Gastroesophageal sphincter (tissue), 3 donors: ENCODE results near the gene GABRD.
A peak's percentile ranks its signal among the peaks of the same experiment; 100 is the strongest.

ENCODE experiments used
- EP300 ChIP-seq: sonication (generic); formaldehyde crosslinking; IDR thresholded peaks from one replicate; pipeline ENCODE4 v1.6.1; 2017; ENCODE audit warnings: antibody characterized with exemption, mild to moderate bottlenecking
- POLR2A ChIP-seq, 2 donors: fragments of 450-650 bp; IDR thresholded peaks; one replicate each; pipeline ENCODE4 v1.6.1; 2017; ENCODE audit warnings: antibody characterized with exemption in 2 of 2, mild to moderate bottlenecking in 2 of 2, moderate library complexity in 1 of 2
- TF ChIP-seq, protein P1 (sequence below), 4 experiments: fragments of 200-600 bp in 2 of 4; fragments of 450-650 bp in 2 of 4; sonication (generic) in 1 of 4; IDR thresholded peaks; one replicate each; pipeline ENCODE4 v1.5.1; 2017 to 2019; ENCODE audit warnings: antibody characterized with exemption in 4 of 4, mild to moderate bottlenecking in 2 of 4, moderate library complexity in 2 of 4

DNA sequence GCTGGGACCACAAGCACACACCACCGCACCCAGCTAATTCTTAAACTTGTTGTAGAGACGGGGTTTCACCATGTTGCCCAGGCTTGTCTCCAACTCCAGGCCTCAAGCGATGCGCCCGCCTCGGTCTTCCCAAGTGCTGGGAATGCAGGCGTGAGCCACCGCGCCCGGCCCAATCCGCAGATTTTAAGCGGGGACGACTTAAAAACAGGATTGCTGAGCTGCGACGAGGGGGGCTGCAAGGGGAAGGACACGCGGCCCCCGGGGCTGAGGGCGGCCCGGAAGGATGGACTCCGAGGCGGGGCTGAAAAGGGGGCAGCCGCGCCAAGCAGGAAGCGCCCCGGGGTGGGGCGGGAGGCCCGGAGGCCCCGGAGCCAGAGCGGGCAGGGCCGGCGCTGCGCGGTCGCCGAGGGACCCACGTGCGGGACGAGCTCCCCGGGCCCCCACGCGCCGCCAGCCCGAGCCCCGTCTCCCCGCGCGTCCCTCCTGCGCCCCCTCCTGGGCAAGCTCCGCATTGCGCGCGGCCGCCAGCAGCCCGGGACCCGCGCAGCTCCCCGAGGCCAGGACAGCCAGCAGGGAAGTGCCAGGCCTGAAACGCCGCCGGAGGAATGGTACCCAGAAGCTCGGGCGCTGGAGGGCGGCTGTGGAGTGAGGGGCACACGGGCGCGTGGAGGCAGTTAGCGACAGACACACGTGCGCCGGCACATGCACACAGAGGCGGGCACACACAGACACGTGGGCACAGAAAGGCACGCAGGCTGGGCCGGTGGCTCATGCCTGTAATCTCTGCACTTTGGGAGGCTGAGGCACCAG is 25.6 kb downstream of the GABRD start:
- TF ChIP-seq, protein P1, sequence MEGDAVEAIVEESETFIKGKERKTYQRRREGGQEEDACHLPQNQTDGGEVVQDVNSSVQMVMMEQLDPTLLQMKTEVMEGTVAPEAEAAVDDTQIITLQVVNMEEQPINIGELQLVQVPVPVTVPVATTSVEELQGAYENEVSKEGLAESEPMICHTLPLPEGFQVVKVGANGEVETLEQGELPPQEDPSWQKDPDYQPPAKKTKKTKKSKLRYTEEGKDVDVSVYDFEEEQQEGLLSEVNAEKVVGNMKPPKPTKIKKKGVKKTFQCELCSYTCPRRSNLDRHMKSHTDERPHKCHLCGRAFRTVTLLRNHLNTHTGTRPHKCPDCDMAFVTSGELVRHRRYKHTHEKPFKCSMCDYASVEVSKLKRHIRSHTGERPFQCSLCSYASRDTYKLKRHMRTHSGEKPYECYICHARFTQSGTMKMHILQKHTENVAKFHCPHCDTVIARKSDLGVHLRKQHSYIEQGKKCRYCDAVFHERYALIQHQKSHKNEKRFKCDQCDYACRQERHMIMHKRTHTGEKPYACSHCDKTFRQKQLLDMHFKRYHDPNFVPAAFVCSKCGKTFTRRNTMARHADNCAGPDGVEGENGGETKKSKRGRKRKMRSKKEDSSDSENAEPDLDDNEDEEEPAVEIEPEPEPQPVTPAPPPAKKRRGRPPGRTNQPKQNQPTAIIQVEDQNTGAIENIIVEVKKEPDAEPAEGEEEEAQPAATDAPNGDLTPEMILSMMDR (IDR thresholded peaks at IDR 0.05): peak in 3 of 4 experiments; percentile 86 to 94 (median 89)
- TF ChIP-seq POLR2A (IDR thresholded peaks at IDR 0.05) (no peak), EP300 (no peak)
